Trophoblast cell (in vitro differentiated cells and primary cell): ENCODE measurements around the gene PALLD.

Experiments
- DNase-seq, 2 donors: peaks; one replicate each; pipeline ENCODE4 v3.0.0-alpha.2; 2016
- H2AFZ ChIP-seq: 2 replicates; pipeline ENCODE4 v1.6.1; 2013; ENCODE audit warnings: low read length, moderate library complexity, mild to moderate bottlenecking; ENCODE audit not compliant: insufficient read depth, poor library complexity
- H2AK5ac ChIP-seq: 2 replicates; pipeline ENCODE4 v1.6.1; 2013; ENCODE audit warnings: mild to moderate bottlenecking, low read length
- H2BK120ac ChIP-seq: 2 replicates; pipeline ENCODE4 v1.6.1; 2013; ENCODE audit warnings: low read length, mild to moderate bottlenecking, moderate library complexity; ENCODE audit not compliant: insufficient read depth, poor library complexity
- H2BK12ac ChIP-seq: 2 replicates; pipeline ENCODE4 v1.6.1; 2013; ENCODE audit warnings: mild to moderate bottlenecking, low read length, moderate library complexity
- H2BK5ac ChIP-seq: 2 replicates; pipeline ENCODE4 v1.6.1; 2013; ENCODE audit warnings: low read length, low read depth, moderate library complexity, mild to moderate bottlenecking; ENCODE audit not compliant: poor library complexity
- H3K14ac ChIP-seq: 2 replicates; pipeline ENCODE4 v1.6.1; 2013; ENCODE audit warnings: mild to moderate bottlenecking, low read length
- H3K18ac ChIP-seq: 2 replicates; pipeline ENCODE4 v1.6.1; 2013; ENCODE audit warnings: mild to moderate bottlenecking, low read length
- H3K23ac ChIP-seq: 2 replicates; pipeline ENCODE4 v1.6.1; 2013; ENCODE audit warnings: low read length
- H3K27ac ChIP-seq: 2 replicates; pipeline ENCODE4 v1.5.1; 2013; ENCODE audit warnings: low read depth, mild to moderate bottlenecking, inconsistent platforms, low read length, moderate library complexity
- H3K27me3 ChIP-seq: 2 replicates; pipeline ENCODE4 v1.6.1; 2013; ENCODE audit warnings: inconsistent platforms, mild to moderate bottlenecking, low read length, moderate library complexity; ENCODE audit not compliant: insufficient read depth
- H3K36me3 ChIP-seq, 2 experiments: 1 replicate in 1 of 2; 2 replicates in 1 of 2; pipeline ENCODE4 v1.6.1; 2013; ENCODE audit warnings: low read length in 2 of 2, mild to moderate bottlenecking in 2 of 2, moderate library complexity in 1 of 2; ENCODE audit not compliant: insufficient read depth in 2 of 2, control insufficient read depth in 1 of 2
- H3K4ac ChIP-seq: 2 replicates; pipeline ENCODE4 v1.6.1; 2013; ENCODE audit warnings: low read depth, mild to moderate bottlenecking, low read length, moderate library complexity
- H3K4me1 ChIP-seq, 2 experiments: 1 replicate in 1 of 2; 2 replicates in 1 of 2; pipeline ENCODE4 v1.6.1; 2013; ENCODE audit warnings: low read length in 2 of 2, mild to moderate bottlenecking in 2 of 2, moderate library complexity in 1 of 2; ENCODE audit not compliant: insufficient read depth in 2 of 2, control insufficient read depth in 1 of 2
- H3K4me2 ChIP-seq: 2 replicates; pipeline ENCODE4 v1.6.1; 2013; ENCODE audit warnings: inconsistent platforms, mild to moderate bottlenecking, low read length, moderate library complexity
- H3K4me3 ChIP-seq: 2 replicates; pipeline ENCODE4 v1.5.1; 2013; ENCODE audit warnings: mild to moderate bottlenecking, low read depth, low read length, inconsistent platforms
- H3K79me1 ChIP-seq: one replicate; pipeline ENCODE4 v1.6.1; 2013; ENCODE audit warnings: low read length
- H3K79me2 ChIP-seq: 2 replicates; pipeline ENCODE4 v1.6.1; 2013; ENCODE audit warnings: low read length, mild to moderate bottlenecking; ENCODE audit not compliant: control insufficient read depth, insufficient read depth, poor library complexity
- H3K9ac ChIP-seq: 2 replicates; pipeline ENCODE4 v1.6.1; 2013; ENCODE audit warnings: mild to moderate bottlenecking, low read length
- H3K9me3 ChIP-seq: 2 replicates; pipeline ENCODE4 v1.6.1; 2013; ENCODE audit warnings: low read depth, mild to moderate bottlenecking, control low read depth, inconsistent platforms, low read length; ENCODE audit not compliant: insufficient read depth
- H4K12ac ChIP-seq: 2 replicates; pipeline ENCODE4 v1.6.1; 2013; ENCODE audit warnings: low read depth, mild to moderate bottlenecking, low read length, moderate library complexity
- H4K8ac ChIP-seq: 2 replicates; pipeline ENCODE4 v1.6.1; 2013; ENCODE audit warnings: low read depth, mild to moderate bottlenecking, low read length, moderate library complexity
- H4K91ac ChIP-seq: one replicate; pipeline ENCODE4 v1.6.1; 2013; ENCODE audit warnings: low read depth, mild to moderate bottlenecking, low read length, moderate library complexity
- WGBS: extraction: QIAGEN DNeasy Blood & Tissue Kit; methylation state at CpG from one replicate; pipeline ENCODE4 v1.1.7; 2013; ENCODE audit warnings: missing lambda C conversion rate; ENCODE audit not compliant: insufficient read length, insufficient coverage; ENCODE audit errors: extremely low coverage; 5-methylcytosine and 5-hydroxymethylcytosine counted together

Gene PALLD

GRCh38 chr4:168771251-168771650 lies 274.4 kb downstream of the PALLD start:
- no peaks in the 10 kb centered on the region for H3K9me3 ChIP-seq
- H3K27me3 ChIP-seq, result no peaks in the 10 kb centered on the region
- no peak overlapping the region for H3K27ac ChIP-seq
- no peak overlapping the region for H3K9ac ChIP-seq
- H3K18ac ChIP-seq, result peak overlapping the region; percentile 46
- no peak overlapping the region for H3K4me3 ChIP-seq
- H4K12ac ChIP-seq, result no peak overlapping the region
- no peak overlapping the region for H2BK120ac ChIP-seq
- no peak overlapping the region for H3K4ac ChIP-seq
- H3K14ac ChIP-seq, result no peak overlapping the region
- no peak overlapping the region for H2AK5ac ChIP-seq
- no peak overlapping the region for H2AFZ ChIP-seq
- DNase-seq, result no peak
- peaks cover 3% of the 10 kb centered on the region for H3K79me1 ChIP-seq
- H3K36me3 ChIP-seq, result peaks cover 15 to 18% of the 10 kb centered on the region in 2 experiments
- no CpG with 5 or more reads among the region's 2 CpGs for WGBS
- no peak overlapping the region for H2BK12ac ChIP-seq
- H4K8ac ChIP-seq, result no peak overlapping the region
- no peak overlapping the region for H3K4me2 ChIP-seq
- no peak overlapping the region for H2BK5ac ChIP-seq
- H3K4me1 ChIP-seq, result peaks cover 12 to 16% of the 10 kb centered on the region in 2 experiments
- H4K91ac ChIP-seq, result no peak overlapping the region
- peak overlapping the region; percentile 89 for H3K23ac ChIP-seq
- H3K79me2 ChIP-seq, result no peaks in the 10 kb centered on the region

GRCh38 chr4:168773388-168774195 lies 276.7 kb downstream of the PALLD start:
- Histone ChIP-seq H3K4me1 (peaks cover 9 to 12% of the 10 kb centered on the region in 2 experiments), H3K27me3 (no peaks in the 10 kb centered on the region), H2BK120ac (no peak overlapping the region), H2AFZ (no peak overlapping the region), H3K27ac (no peak overlapping the region), H3K9ac (no peak overlapping the region), H4K12ac (no peak overlapping the region), H2AK5ac (no peak overlapping the region), H3K36me3 (peaks cover 10 to 14% of the 10 kb centered on the region in 2 experiments), H3K14ac (no peak overlapping the region), H4K8ac (no peak overlapping the region), H3K9me3 (no peaks in the 10 kb centered on the region), H3K4me2 (no peak overlapping the region), H3K23ac (no peak overlapping the region), H3K79me2 (no peaks in the 10 kb centered on the region), H3K18ac (no peak overlapping the region), H3K79me1 (peaks cover 3% of the 10 kb centered on the region), H4K91ac (no peak overlapping the region), H2BK5ac (no peak overlapping the region), H3K4ac (no peak overlapping the region), H2BK12ac (no peak overlapping the region), H3K4me3 (no peak overlapping the region)
- no peak for DNase-seq
- WGBS, result no CpG with 5 or more reads among the region's 12 CpGs

GRCh38 chr4:168776382-168776781 lies 279.5 kb downstream of the PALLD start:
- H3K36me3 ChIP-seq, result peaks cover 4 to 9% of the 10 kb centered on the region in 2 experiments
- H3K27ac ChIP-seq, result no peak overlapping the region
- H3K4me2 ChIP-seq, result no peak overlapping the region
- no peak overlapping the region for H3K18ac ChIP-seq
- no peak overlapping the region for H2BK120ac ChIP-seq
- H3K27me3 ChIP-seq, result no peaks in the 10 kb centered on the region
- no peak overlapping the region for H3K9ac ChIP-seq
- H3K79me1 ChIP-seq, result peaks cover 3% of the 10 kb centered on the region
- H2AK5ac ChIP-seq, result no peak overlapping the region
- H3K4me3 ChIP-seq, result no peak overlapping the region
- H3K4ac ChIP-seq, result no peak overlapping the region
- H3K79me2 ChIP-seq, result no peaks in the 10 kb centered on the region
- no peak overlapping the region for H3K23ac ChIP-seq
- no peak overlapping the region for H4K91ac ChIP-seq
- H2AFZ ChIP-seq, result no peak overlapping the region
- H3K9me3 ChIP-seq, result no peaks in the 10 kb centered on the region
- H4K12ac ChIP-seq, result no peak overlapping the region
- H2BK12ac ChIP-seq, result no peak overlapping the region
- no peak overlapping the region for H2BK5ac ChIP-seq
- H4K8ac ChIP-seq, result no peak overlapping the region
- DNase-seq, result no peak
- no peak overlapping the region for H3K14ac ChIP-seq
- peaks cover 0 to 3% of the 10 kb centered on the region in 2 experiments for H3K4me1 ChIP-seq

- no peak overlapping the region for H3K18ac ChIP-seq
- no peak overlapping the region for H3K23ac ChIP-seq
- H3K4me3 ChIP-seq, result no peak overlapping the region
- H3K36me3 ChIP-seq, result peaks cover 4 to 6% of the 10 kb centered on the region in 2 experiments
- no peak overlapping the region for H2AK5ac ChIP-seq
- H3K14ac ChIP-seq, result no peak overlapping the region
- peaks cover 0 to 3% of the 10 kb centered on the region in 2 experiments for H3K4me1 ChIP-seq
- H3K79me1 ChIP-seq, result peaks cover 4% of the 10 kb centered on the region
- peaks cover 1% of the 10 kb centered on the region for H3K79me2 ChIP-seq
- H3K9ac ChIP-seq, result no peak overlapping the region
- H3K4ac ChIP-seq, result no peak overlapping the region
- H2AFZ ChIP-seq, result no peak overlapping the region
- no peak overlapping the region for H2BK120ac ChIP-seq
- H3K4me2 ChIP-seq, result no peak overlapping the region
- H2BK12ac ChIP-seq, result no peak overlapping the region
- H4K8ac ChIP-seq, result no peak overlapping the region
- no peak overlapping the region for H4K12ac ChIP-seq
- no peaks in the 10 kb centered on the region for H3K27me3 ChIP-seq
- H4K91ac ChIP-seq, result no peak overlapping the region
- H3K27ac ChIP-seq, result no peak overlapping the region
- DNase-seq, result no peak
- no CpG with 5 or more reads among the region's 4 CpGs for WGBS
- no peak overlapping the region for H2BK5ac ChIP-seq
- no peaks in the 10 kb centered on the region for H3K9me3 ChIP-seq
Measured at GRCh38 chr4:168777277-168777965, 280.6 kb downstream of the PALLD start.
